Right lobe of liver (tissue), 6 donors: Measurements from ENCODE around the gene COPB2. TPM values are rescaled to one million over a fixed set of nuclear protein-coding genes. Genes with fewer than 3 reads are reported as not detected.
"Not testable (repeated sequence)": the region's sequence is repeated elsewhere in the genome, so short reads cannot be mapped to it uniquely, and the experiment has no call there.

Source experiments
- ATAC-seq, 4 donors: fragments of 200-7000 bp; cut with Tn5 transposase; one replicate each; pipeline ENCODE4 v1.9.1; 2020; ENCODE audit warnings: mild to moderate bottlenecking in 4 of 4, moderate library complexity in 4 of 4
- DNase-seq, 3 donors: peaks; one replicate each; pipeline ENCODE4 v3.0.0-alpha.2; 2020
- H3K27ac ChIP-seq, 3 donors: fragments of 200-600 bp; one replicate each; pipeline ENCODE4 v1.8.0; 2022
- H3K27me3 ChIP-seq, 2 donors: fragments of 200-600 bp; one replicate each; pipeline ENCODE4 v1.8.0; 2022
- H3K36me3 ChIP-seq, 4 donors: fragments of 200-600 bp; sonication (generic) in 1 of 4; one replicate each; pipeline versions ENCODE4 v1.5.1 to v1.8.0; 2017 to 2022; ENCODE audit warnings: control low read depth in 1 of 4
- H3K4me1 ChIP-seq, 4 donors: fragments of 200-600 bp; sonication (generic) in 1 of 4; one replicate each; pipeline versions ENCODE4 v1.5.1 to v1.8.0; 2017 to 2022; ENCODE audit warnings: control low read depth in 1 of 4
- H3K4me3 ChIP-seq, 3 donors: fragments of 200-600 bp; one replicate each; pipeline ENCODE4 v1.8.0; 2022
- H3K9me3 ChIP-seq, 4 donors: fragments of 200-600 bp; sonication (generic) in 1 of 4; one replicate each; pipeline versions ENCODE4 v1.5.1 to v1.8.0; 2017 to 2022; ENCODE audit warnings: control low read depth in 1 of 4
- CTCF ChIP-seq, 4 donors: fragments of 200-600 bp in 3 of 4; fragments of 450-650 bp in 1 of 4; IDR thresholded peaks; one replicate each; pipeline versions ENCODE4 v1.5.1 to v1.8.0; 2016 to 2022; ENCODE audit warnings: antibody characterized with exemption in 4 of 4, mild to moderate bottlenecking in 2 of 4
- POLR2A ChIP-seq: fragments of 450-650 bp; IDR thresholded peaks from one replicate; pipeline ENCODE4 v1.6.1; 2017; ENCODE audit warnings: antibody characterized with exemption, mild to moderate bottlenecking
- WGBS: methylation state at CpG from one replicate; pipeline ENCODE4 v1.1.6; 2018; ENCODE audit warnings: low coverage, low lambda C conversion rate; ENCODE audit not compliant: insufficient coverage; ENCODE audit errors: missing lambda C conversion rate; 5-methylcytosine and 5-hydroxymethylcytosine counted together
- intact Hi-C, 2 donors: fragments of 100-400 bp; cut with DNase I; formaldehyde crosslinking; loops; one replicate each; pipeline versions ENCODE4 v1.11.2 to v1.14.1; 2022
- total RNA-seq, 6 experiments: library from RNA; depleted of rRNA in 2 of 6; stranded (reverse); fragments of >200 nt in 2 of 6; fragmentation: NEBNext Ultra II Directional in 3 of 6; extraction: Animal tissue kit (Norgen Biotek cat#: 25700) in 3 of 6; gene quantifications; one replicate each; pipeline versions ENCODE4 v1.1.0 to v1.2.4, GENCODE V29; 2016 to 2023
- donor health status: DM: no; HTN: yes; CAD: no.
- donor health status: DM: no; HTN: no; CAD: no.
- donor health status: DM: no; HTN: no; CAD: no.
- donor health status: DM: no; HTN: yes; CAD: no.
- donor health status: DM: no; HTN: yes; CAD: no.

The COPB2 gene
- total RNA-seq, 6 experiments from 2014 or later, result 59.4 to 81.9 (median 66.2) TPM

GRCh38 chr3:139339219-139339906 lies 50.1 kb downstream of the COPB2 start:
- TF ChIP-seq POLR2A (no peak), CTCF (IDR thresholded peaks at IDR 0.05) (no peak)
- no peaks in the 10 kb centered on the region for H3K36me3 ChIP-seq
- intact Hi-C loops, result no loop called here
- DNase-seq, result no peak
- no peaks in the 10 kb centered on the region for H3K4me1 ChIP-seq
- no peak overlapping the region for H3K4me3 ChIP-seq
- no peak for ATAC-seq
- WGBS, result 64% methylated on average over 4 of the region's 4 CpGs
- no peaks in the 10 kb centered on the region for H3K27me3 ChIP-seq
- no peaks in the 10 kb centered on the region for H3K9me3 ChIP-seq
- H3K27ac ChIP-seq, result no peak overlapping the region

GRCh38 chr3:139338405-139338804 lies 51.0 kb downstream of the COPB2 start:
- Histone ChIP-seq H3K4me1 (no peaks in the 10 kb centered on the region), H3K27me3 (no peaks in the 10 kb centered on the region), H3K4me3 (no peak overlapping the region), H3K9me3 (no peaks in the 10 kb centered on the region), H3K27ac (no peak overlapping the region), H3K36me3 (no peaks in the 10 kb centered on the region)
- WGBS, result 86% methylated on average over 4 of the region's 4 CpGs
- ATAC-seq (no peak), DNase-seq (no peak)
- intact Hi-C loops, result no loop called here
- TF ChIP-seq CTCF (IDR thresholded peaks at IDR 0.05) (no peak), POLR2A (no peak)

- H3K27ac ChIP-seq, intact Hi-C loops, ATAC-seq, H3K36me3 ChIP-seq, H3K4me3 ChIP-seq, H3K27me3 ChIP-seq, H3K4me1 ChIP-seq, H3K9me3 ChIP-seq, DNase-seq: not testable (repeated sequence)
- WGBS, result 43% methylated on average over 1 of the region's 1 CpG
These were observed 54.8 kb downstream of the COPB2 start for GRCh38 chr3:139334675-139335074.

- intact Hi-C loops, result no loop called here
- no CpG with 5 or more reads among the region's 2 CpGs for WGBS
These were observed 57.4 kb downstream of the COPB2 start for GRCh38 chr3:139332092-139332491.

More at GRCh38 chr3:139332092-139332491, 57.4 kb downstream of the COPB2 start:
- DNase-seq (no peak), ATAC-seq (no peak)
- no peaks in the 10 kb centered on the region for H3K9me3 ChIP-seq
- TF ChIP-seq POLR2A (no peak), CTCF (IDR thresholded peaks at IDR 0.05) (no peak)
- no peaks in the 10 kb centered on the region for H3K27me3 ChIP-seq
- no peaks in the 10 kb centered on the region for H3K4me1 ChIP-seq
- no peak overlapping the region for H3K27ac ChIP-seq
- H3K36me3 ChIP-seq, result no peaks in the 10 kb centered on the region
- no peak overlapping the region for H3K4me3 ChIP-seq
